Measurements from ENCODE around the gene GPS2. TPM values are rescaled to one million over a fixed set of nuclear protein-coding genes. Genes with fewer than 3 reads are reported as not detected.
"Not testable (repeated sequence)": the region's sequence is repeated elsewhere in the genome, so short reads cannot be mapped to it uniquely, and the experiment has no call there.

GPS2 gene
- total RNA-seq, 1 donor from 2014 or later, result 35.3 TPM

DNA sequence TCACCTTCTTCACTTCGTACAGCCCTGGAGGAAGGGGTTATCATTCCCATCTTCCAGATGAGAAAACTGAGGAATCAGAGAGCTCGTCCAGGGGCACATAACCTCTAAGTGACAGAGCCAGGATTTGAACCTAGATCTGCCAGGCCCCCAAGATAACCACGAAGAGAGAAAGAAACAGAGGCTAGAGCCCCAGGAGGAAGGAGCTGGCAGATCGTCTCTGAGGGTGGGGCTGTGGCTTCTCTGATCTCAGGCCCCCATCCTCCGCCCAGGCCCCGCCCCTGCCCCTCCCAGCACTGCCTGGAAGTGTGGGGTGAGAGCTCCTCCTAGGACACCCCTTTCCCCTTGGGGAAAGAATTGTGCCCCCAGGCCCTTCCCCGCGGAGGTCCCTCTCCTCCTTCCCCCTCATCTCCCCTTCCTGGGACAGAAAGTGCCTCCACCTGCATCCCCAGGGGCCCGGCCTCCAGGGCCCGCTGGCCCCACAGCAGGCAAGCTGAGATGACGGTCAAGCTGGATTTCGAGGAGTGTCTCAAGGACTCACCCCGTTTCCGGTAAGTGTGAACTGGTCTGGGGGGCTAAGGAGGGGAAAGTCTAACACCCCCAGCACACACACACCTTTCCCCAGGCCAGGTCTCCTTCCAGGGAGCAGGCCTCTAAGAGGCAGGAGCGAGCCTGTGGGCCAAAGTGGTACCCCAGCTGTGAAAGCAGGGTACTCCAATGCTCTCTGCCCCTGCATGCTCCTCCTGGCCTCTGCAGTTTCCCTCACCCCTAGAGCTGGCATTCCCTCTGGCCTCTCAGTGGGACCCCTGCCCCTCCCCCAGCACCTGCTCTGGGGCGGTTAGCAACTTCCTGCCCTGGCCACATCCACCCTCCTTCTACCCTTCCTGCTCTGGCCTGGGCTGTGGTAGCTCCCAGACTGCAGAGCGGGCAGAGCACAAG, 21.3 kb upstream of the GPS2 start, which contains the start of gene ACAP1:
Gene ACAP1 (plus strand): TSS at position 290 of the 936 bp plus-strand sequence. CDS start 206 bp downstream, at position 496.
- DNase-seq, result no peak

DNA sequence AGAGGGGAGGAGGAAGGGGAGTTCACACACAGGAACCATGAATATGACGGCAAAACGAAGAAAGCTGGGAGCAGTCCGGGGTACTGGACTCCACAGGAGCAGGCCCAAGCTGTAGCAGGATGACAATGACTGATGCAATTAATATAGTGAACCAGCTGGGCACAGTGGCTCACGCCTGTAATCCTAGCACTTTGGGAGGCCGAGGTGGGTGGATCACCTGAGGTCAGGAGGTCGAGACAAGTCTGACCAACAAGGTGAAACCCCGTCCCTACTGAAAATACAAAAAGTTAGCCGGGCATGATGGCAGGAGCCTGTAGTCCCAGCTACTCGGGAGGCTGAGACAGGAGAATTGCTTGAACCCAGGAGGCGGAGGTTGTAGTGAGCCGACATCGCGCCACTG, 20.6 kb upstream of the GPS2 start:
- not testable (repeated sequence) for DNase-seq

DNA sequence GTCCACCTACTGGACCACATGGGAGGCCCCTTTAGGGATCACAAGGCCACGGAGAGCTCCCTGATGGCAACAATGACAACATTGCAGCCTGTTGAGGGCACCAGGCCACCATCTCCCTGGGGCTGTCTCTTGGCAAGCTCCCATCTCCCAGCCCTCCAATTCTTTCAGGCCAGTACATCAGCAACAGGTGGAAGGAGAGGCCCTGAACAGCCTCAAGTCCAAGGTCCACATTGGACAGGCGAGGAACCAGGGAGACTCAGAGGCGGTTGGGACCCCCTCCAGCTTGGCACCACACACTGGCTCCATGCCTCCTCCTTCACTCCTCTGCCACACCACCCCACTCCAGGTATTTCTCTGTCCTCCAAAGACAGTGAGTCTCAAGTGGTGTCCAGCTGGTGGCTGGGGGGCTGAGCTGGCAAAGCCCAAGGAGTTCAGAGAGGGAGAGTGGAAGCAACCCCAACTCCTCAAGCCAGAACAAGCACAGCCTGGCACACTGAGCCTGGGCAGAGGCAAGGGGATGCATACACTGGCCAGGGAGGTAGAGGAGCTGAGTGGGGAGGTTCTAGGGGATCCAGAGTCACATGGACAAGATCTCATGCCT, 19.9 kb upstream of the GPS2 start:
- DNase-seq, result no peak

- not testable (repeated sequence) for DNase-seq
These were observed 17.5 kb upstream of the GPS2 start for GRCh38 chr17:7332600-7333069.

- DNase-seq, result no peak
These were observed 17.0 kb upstream of the GPS2 start for GRCh38 chr17:7332111-7332510.

DNA sequence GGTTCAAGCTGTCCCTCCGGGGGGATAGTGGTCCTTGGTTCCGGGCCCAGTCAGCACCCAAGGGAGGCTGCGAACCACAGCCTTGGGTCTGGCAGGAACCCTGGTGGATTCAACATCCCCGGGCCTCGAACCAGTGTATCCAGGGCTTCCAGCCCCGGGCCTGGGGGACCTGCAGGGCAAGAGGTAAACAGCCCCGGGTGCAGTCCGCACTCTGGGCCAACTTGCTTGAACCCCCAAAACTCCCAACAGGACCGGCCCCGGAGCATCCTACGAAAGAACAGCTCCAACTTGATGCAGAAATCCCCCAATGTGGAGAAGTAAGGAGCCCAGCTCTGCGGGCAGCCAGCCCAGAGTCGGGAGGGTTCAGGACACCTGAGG, 15.5 kb upstream of the GPS2 start:
- DNase-seq, result no peak

DNA sequence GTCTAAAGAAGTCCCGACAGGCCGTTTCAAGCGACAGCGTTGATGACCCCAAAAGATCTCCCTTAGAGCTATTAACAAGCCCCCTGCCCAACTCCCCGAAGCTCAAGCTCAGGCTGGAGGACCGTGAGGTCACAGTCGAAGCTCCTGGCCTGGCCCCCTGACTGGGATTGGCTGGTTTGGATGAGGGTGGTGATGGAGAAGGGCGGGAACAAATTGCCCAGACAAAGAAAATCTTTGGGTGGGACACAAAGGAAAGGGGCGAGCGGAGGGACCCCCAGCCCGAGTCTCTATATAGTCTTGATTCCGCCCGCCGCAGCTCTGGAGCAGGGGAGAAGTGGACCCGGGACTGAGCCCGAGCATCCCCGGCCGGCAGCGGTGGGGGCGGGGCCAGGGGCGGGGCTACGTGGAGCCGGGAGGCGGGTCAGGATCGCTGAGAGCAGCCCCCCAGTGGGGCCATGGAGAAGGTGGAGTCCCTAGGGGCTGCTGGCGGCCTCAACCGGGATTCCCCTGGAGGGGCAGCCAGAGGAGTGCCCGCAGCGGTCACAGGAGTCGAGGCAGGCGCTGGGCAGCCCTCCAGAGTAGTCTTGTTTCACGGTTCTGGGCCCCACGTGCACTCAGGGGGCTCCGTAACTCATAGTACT, 15.0 kb upstream of the GPS2 start:
- peak; percentile 94 for DNase-seq

DNA sequence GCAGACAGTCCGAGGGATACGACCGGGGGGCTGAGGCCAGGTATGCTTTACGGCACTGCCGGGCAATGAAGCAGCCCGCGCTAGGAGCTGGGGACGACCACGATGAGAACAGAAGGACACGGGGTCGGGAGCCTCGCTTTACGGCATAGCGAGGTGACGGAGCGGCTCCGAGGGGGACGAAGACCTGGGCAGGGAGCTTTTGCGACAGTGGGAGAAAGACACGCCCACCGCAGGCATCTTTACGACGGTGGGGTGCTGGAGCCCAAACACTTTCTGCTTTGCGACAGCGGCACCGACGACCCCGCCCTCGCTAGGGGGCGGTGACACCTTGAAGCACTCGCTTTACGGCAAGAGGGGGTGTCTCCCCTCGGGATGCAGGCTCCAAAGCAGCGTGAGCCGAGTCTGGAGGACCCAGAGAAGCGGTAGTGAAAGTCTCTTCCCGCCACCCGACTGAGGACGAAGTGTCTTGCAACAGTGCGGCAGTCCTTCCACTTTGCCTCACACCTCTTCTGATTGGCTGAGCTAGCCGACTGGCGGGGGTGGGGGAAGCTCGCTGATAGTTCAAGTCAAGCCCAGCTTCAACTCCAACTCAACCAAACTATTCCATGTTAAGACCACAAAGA, 14.3 kb upstream of the GPS2 start:
- DNase-seq, result peak; percentile 99

- DNase-seq, result no peak
These were observed 13.7 kb upstream of the GPS2 start, which contains the start of gene NEURL4 for GRCh38 chr17:7328840-7329373. NEURL4 (minus strand) TSS chr17:7329335; CDS start chr17:7329312, 23 bp downstream.

GRCh38 chr17:7328009-7328408, 12.8 kb upstream of the GPS2 start:
- no peak for DNase-seq

DNA sequence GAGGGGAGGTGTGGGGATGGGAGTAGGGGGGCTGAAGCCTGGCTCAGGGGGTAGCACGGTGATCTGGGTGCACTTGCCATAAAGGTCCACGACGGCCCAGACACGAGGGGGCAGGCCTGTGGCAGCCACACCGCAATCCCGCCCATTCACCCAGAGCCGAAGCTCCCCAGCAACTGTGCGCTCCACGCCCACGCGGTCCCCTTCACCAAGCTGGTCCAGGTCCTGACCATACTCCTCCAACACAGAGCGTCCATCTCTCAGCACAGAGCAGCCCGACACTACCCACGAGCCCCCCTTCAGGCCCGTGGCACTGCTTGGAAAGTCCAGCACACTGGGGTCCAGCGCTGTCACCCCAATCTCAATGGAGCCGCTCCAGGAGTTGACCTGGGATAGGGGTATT, 12.3 kb upstream of the GPS2 start:
- DNase-seq, result no peak

DNA sequence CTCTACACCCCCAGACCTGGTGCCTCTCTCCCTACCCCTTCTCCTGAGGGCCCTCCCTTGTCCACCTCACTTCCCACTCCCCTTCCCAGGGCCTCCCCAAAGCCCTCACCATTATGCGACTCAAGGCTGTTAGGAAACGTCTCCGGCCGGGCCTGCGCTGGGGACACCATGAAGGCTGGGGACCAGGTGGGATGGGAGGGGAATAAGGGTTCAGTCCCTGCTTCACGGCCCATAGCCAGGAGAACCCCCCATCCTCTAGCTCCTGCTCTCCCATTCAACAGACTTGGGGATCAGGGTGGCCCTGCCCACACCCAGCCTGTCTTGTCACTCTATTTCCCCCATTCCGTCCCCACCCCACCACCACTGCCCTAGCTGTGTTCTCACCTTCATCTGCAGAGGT, 11.9 kb upstream of the GPS2 start:
- no peak for DNase-seq

GRCh38 chr17:7326186-7326585, 11.0 kb upstream of the GPS2 start:
- no peak for DNase-seq

DNA sequence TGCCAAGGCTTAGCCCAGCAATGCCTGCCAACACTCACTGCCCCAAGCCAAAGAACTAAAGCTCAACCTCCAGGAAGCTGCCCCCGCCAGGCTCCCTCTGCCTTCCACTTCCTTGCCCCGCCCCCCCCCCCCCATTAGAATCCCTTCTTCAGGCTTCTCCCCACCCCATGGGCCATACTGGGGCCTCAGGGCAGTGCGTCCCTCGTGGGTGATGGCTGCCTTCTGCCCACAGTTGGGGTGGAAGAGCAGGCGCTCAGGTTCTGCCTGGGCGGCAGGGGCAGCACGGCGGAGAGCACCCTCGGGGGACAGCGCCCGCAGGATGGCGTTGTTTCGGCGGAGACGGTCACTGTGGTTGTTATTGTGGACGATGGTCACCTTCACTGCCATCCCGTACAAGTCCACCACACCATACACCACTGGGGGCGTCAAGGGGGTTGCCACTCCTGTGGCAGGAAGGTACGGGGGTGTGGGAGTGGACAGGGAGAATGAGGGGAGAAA, 9.9 kb upstream of the GPS2 start:
- DNase-seq, result no peak

GRCh38 chr17:7324438-7324779, 9.2 kb upstream of the GPS2 start:
- DNase-seq, result no peak

GRCh38 chr17:7323731-7324437, 8.7 kb upstream of the GPS2 start:
- DNase-seq, result peak; percentile 52

- DNase-seq, result no peak
These were observed 7.5 kb upstream of the GPS2 start for GRCh38 chr17:7322520-7323194.

GRCh38 chr17:7321466-7321865, 6.3 kb upstream of the GPS2 start:
- DNase-seq, result no peak

- DNase-seq, result no peak
These were observed 3.1 kb upstream of the GPS2 start for GRCh38 chr17:7318121-7318860.
